ENCODE results near the gene L3MBTL4. TPM values are rescaled to one million over a fixed set of nuclear protein-coding genes. Genes with fewer than 3 reads are reported as not detected.
"Not testable (repeated sequence)": the region's sequence is repeated elsewhere in the genome, so short reads cannot be mapped to it uniquely, and the experiment has no call there.

Gene L3MBTL4
- total RNA-seq, 4 donors from 2014 or later, result 11.3 to 16.3 (median 11.8) TPM

- intact Hi-C loops (cut with DNase I; ENCODE audit: low total_unique reads), result loop anchor here (5.0 kb wide), 1 partner anchor 858 kb away; no protein-coding TSS in a partner anchor
- WGBS, 2 donors, result 85% methylated on average over 2 of the region's 2 CpGs
- TF ChIP-seq CTCF (IDR thresholded peaks at IDR 0.05) (no peak), POLR2A (IDR thresholded peaks at IDR 0.05) (no peak)
- no peak for DNase-seq (ENCODE audit: low spot score in 2 of 2)
- H3K4me3 ChIP-seq (ENCODE audit: low read depth, poor library complexity, severe bottlenecking), result no peak overlapping the region
These were observed 134.4 kb downstream of the L3MBTL4 start for GRCh38 chr18:6280211-6280743.

- intact Hi-C loops (cut with DNase I; ENCODE audit: low total_unique reads), result no loop called here
- no peak overlapping the region for H3K4me3 ChIP-seq (ENCODE audit: low read depth, poor library complexity, severe bottlenecking)
- WGBS, 2 donors, result 78 to 92% methylated on average over 1 of the region's 1 CpG
- TF ChIP-seq CTCF (IDR thresholded peaks at IDR 0.05) (no peak), POLR2A (IDR thresholded peaks at IDR 0.05) (no peak)
- no peak for DNase-seq (ENCODE audit: low spot score in 2 of 2)
These were observed 135.4 kb downstream of the L3MBTL4 start for GRCh38 chr18:6279308-6279707.

- no peak overlapping the region for H3K4me3 ChIP-seq (ENCODE audit: low read depth, poor library complexity, severe bottlenecking)
- TF ChIP-seq POLR2A (IDR thresholded peaks at IDR 0.05) (no peak), CTCF (IDR thresholded peaks at IDR 0.05) (no peak)
- intact Hi-C loops (cut with DNase I; ENCODE audit: low total_unique reads), result no loop called here
- WGBS, 2 donors, result 90 to 96% methylated on average over 4 to 5 of the region's 6 CpGs
- DNase-seq (ENCODE audit: low spot score in 2 of 2), result no peak
These were observed 141.3 kb downstream of the L3MBTL4 start for GRCh38 chr18:6273423-6273822.

- DNase-seq (ENCODE audit: low spot score in 2 of 2); H3K4me3 ChIP-seq (ENCODE audit: low read depth, poor library complexity, severe bottlenecking); intact Hi-C loops (cut with DNase I; ENCODE audit: low total_unique reads): not testable (repeated sequence)
- 47 to 65% methylated on average over 10 of the region's 10 CpGs for WGBS, 2 donors
These were observed 142.6 kb downstream of the L3MBTL4 start for GRCh38 chr18:6272144-6272543.

- DNase-seq (ENCODE audit: low spot score in 2 of 2), result no peak
- TF ChIP-seq CTCF (IDR thresholded peaks at IDR 0.05) (no peak), POLR2A (IDR thresholded peaks at IDR 0.05) (no peak)
- no peak overlapping the region for H3K4me3 ChIP-seq (ENCODE audit: low read depth, poor library complexity, severe bottlenecking)
- 86 to 92% methylated on average over 18 of the region's 18 CpGs for WGBS, 2 donors
- intact Hi-C loops (cut with DNase I; ENCODE audit: low total_unique reads), result no loop called here
These were observed 143.1 kb downstream of the L3MBTL4 start for GRCh38 chr18:6271585-6271984.

GRCh38 chr18:6270771-6271216 is 143.9 kb downstream of the L3MBTL4 start:
- no peak for TF ChIP-seq CTCF (IDR thresholded peaks at IDR 0.05)
- no peak for TF ChIP-seq POLR2A (IDR thresholded peaks at IDR 0.05)
- no peak for DNase-seq (ENCODE audit: low spot score in 2 of 2)
- H3K4me3 ChIP-seq (ENCODE audit: low read depth, poor library complexity, severe bottlenecking), result no peak overlapping the region
- 86 to 87% methylated on average over 8 of the region's 8 CpGs for WGBS, 2 donors
- intact Hi-C loops (cut with DNase I; ENCODE audit: low total_unique reads), result no loop called here
